A549 (cell line): Measurements from ENCODE around the gene SIDT2.

ENCODE experiments used
- CBX2 ChIP-seq: fragments of 200-600 bp; sonication (generic); IDR thresholded peaks from 2 replicates; pipeline ENCODE4 v1.6.1; 2016; ENCODE audit warnings: low read depth, mild to moderate bottlenecking, borderline replicate concordance
- CEBPB ChIP-seq, 2 experiments: fragments of >200 bp in 1 of 2; sonication (Bioruptor Twin) in 1 of 2; formaldehyde crosslinking in 1 of 2; IDR thresholded peaks; 2 replicates each; pipeline ENCODE4 v1.6.1; 2012 to 2016
- CHD2 ChIP-seq: fragments of 150-350 bp; IDR thresholded peaks from 2 replicates; pipeline ENCODE4 v1.6.1; 2014; ENCODE audit warnings: low read length; ENCODE audit not compliant: partially characterized antibody
- JUNB ChIP-seq: fragments of >200 bp; sonication (Bioruptor Twin); formaldehyde crosslinking; IDR thresholded peaks from 2 replicates; pipeline ENCODE4 v1.6.1; 2016
- KDM5A ChIP-seq: fragments of 200-600 bp; sonication (generic); IDR thresholded peaks from 2 replicates; pipeline ENCODE4 v1.6.1; 2016; ENCODE audit warnings: antibody characterized with exemption, mild to moderate bottlenecking
- PBX3 ChIP-seq: IDR thresholded peaks from 2 replicates; pipeline ENCODE4 v1.6.1; 2012
- SMC3 ChIP-seq: fragments of >200 bp; sonication (Bioruptor Twin); formaldehyde crosslinking; IDR thresholded peaks from 3 replicates; pipeline ENCODE4 v1.6.1; 2018; ENCODE audit warnings: inconsistent platforms
- TP53 ChIP-seq: fragments of 250-450 bp; sonication (Bioruptor Pico); IDR thresholded peaks from 2 replicates; pipeline ENCODE4 v1.5.0; 2021; ENCODE audit warnings: mild to moderate bottlenecking, moderate library complexity
- TF ChIP-seq, protein P1 (sequence below): fragments of >200 bp; sonication (Bioruptor Twin); formaldehyde crosslinking; IDR thresholded peaks from 3 replicates; pipeline ENCODE4 v1.5.1; 2016

DNA sequence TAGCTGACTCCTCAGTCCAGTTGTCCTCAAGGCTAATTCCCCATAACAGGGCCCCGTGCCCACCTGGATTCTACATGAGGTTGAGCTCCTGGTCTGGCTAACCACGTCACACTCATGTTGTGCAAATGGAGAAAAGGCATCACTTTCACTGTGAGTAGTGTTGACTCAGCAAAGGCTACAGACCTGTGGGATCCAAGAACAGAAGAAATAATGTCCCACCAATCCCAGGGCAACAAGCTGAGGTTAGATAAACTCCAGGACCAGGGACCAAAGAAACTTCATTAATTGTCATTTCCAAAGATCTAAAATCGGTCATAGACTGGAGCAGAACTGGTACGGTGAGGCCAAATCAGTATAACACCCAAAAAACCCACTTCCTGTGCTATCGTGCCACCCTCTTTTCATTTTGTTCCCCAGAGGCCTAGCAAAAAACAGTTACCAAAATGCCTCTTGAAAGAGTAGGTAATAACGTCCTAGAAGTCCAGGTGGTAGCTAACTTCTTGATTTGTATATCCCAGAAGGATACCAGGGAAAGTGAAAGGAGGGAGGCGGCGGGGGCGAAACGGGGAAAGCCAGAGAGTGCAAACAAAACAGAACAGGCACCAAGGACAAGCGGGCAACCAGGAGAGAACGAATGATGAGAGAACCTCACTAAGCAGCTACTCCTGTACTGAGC, 51.9 kb downstream of the SIDT2 start:
- TF ChIP-seq PBX3 (no peak), KDM5A (no peak), CBX2 (no peak), TP53 (CRISPR knock-in tag) (no peak), SMC3 (no peak), CEBPB (IDR thresholded peaks at IDR 0.05) (no peak), JUNB (no peak), CHD2 (no peak)
- TF ChIP-seq, protein P1, sequence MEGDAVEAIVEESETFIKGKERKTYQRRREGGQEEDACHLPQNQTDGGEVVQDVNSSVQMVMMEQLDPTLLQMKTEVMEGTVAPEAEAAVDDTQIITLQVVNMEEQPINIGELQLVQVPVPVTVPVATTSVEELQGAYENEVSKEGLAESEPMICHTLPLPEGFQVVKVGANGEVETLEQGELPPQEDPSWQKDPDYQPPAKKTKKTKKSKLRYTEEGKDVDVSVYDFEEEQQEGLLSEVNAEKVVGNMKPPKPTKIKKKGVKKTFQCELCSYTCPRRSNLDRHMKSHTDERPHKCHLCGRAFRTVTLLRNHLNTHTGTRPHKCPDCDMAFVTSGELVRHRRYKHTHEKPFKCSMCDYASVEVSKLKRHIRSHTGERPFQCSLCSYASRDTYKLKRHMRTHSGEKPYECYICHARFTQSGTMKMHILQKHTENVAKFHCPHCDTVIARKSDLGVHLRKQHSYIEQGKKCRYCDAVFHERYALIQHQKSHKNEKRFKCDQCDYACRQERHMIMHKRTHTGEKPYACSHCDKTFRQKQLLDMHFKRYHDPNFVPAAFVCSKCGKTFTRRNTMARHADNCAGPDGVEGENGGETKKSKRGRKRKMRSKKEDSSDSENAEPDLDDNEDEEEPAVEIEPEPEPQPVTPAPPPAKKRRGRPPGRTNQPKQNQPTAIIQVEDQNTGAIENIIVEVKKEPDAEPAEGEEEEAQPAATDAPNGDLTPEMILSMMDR: no peak
